NCI-H524 treated with DMSO at 0.1 percent for 48 hours (cell line): ENCODE measurements around the gene RIOK3.
A peak's percentile ranks its signal among the peaks of the same experiment; 100 is the strongest.
"Not testable (repeated sequence)": the region's sequence is repeated elsewhere in the genome, so short reads cannot be mapped to it uniquely, and the experiment has no call there.

Source experiments
- DNase-seq: peaks from one replicate; lab custom pipeline; 2025; lab: John Stamatoyannopoulos, UW

RIOK3 gene, protein sequence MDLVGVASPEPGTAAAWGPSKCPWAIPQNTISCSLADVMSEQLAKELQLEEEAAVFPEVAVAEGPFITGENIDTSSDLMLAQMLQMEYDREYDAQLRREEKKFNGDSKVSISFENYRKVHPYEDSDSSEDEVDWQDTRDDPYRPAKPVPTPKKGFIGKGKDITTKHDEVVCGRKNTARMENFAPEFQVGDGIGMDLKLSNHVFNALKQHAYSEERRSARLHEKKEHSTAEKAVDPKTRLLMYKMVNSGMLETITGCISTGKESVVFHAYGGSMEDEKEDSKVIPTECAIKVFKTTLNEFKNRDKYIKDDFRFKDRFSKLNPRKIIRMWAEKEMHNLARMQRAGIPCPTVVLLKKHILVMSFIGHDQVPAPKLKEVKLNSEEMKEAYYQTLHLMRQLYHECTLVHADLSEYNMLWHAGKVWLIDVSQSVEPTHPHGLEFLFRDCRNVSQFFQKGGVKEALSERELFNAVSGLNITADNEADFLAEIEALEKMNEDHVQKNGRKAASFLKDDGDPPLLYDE

DNA sequence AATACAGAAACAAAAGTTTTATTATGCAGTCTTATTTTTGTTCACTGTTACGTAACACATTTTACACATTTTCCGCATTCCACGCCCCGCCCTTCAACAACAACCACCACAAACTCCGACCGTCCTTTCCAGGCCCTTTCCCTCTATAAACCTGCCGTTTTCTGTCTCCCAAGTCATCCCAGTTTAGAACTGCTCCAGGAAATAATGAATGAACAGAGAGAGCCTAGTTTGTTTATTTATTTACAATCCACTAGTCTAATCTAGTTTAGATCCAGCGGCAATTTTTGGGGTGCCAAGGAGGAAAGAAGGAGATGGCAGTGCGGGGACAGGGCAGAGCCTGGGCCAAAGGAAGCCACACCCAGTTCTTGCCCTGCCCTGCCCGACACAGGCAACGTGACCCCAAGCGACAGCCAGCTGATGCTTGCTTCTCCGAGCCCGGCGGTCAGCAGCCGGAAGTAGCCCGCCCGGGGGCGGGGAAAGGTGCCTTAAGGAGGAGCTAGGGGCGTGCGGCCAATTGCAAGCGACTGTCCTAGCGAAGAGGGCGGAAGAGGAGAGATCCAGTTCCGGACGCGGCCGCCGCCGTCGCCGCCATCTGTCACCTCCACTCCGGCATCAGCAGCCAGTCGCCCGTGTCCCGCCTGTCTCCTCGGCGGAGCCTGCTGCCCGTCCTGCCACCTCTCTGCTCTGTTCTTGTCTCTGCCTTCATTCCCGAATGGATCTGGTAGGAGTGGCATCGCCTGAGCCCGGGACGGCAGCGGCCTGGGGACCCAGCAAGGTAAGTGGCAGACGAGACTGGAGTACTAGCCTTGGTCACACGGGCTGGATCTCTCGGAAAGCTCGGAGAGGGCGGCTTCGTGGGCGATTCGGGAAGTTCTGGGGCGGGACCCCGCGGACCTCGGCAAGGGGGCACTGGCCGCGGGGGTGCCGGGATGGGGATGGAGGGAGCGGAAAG lies at the start of gene RIOK3:
RIOK3 (plus strand) TSS at position 560 of the 952 bp plus-strand sequence; CDS start at position 713, 153 bp downstream.
- peak; percentile 75 for DNase-seq

GRCh38 chr18:23403310-23403709 lies 49.8 kb upstream of the RIOK3 start:
- DNase-seq: no peak

DNA sequence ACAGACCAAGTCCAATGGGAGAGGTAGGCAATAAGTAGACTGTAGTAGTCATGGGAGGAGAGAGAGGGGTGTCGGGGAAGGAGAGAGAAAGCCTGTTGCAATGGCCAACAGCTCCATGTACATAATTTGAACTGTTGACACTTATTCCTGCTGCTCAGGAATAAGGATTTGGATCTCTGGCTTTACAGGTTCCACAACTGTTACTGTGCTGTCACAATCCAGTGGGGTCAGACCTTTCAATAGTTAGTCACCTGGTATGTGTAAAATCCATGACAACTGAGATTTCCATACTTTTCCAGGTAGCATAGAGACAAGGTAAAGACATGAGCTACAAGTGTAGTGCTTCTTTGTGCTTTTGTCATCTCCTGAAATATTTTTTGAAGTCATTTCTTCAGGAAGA lies 47.5 kb upstream of the RIOK3 start:
- no peak for DNase-seq

GRCh38 chr18:23406271-23406787 lies 46.8 kb upstream of the RIOK3 start:
- DNase-seq: no peak

GRCh38 chr18:23412351-23412964 lies 40.6 kb upstream of the RIOK3 start:
- DNase-seq: no peak

GRCh38 chr18:23415515-23415914 lies 37.6 kb upstream of the RIOK3 start:
- no peak for DNase-seq

DNA sequence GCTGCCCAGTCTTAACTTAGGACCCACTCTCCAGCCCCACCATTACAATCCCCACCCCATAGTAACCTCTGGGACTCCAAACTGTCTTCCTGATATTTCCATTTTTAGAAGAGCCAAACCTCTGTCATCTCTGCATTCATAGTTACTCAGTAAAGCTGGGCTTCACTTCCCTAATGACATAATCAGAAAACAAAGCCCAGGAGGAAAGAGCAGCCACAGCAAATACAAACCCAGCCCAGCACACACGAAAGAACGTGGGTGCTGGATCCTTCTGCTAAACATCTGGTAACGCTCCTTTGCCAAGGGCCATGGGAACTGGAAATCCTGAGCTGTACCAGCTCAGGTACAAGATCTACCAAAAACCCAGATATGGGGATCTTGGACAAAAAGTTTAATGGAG lies 36.8 kb upstream of the RIOK3 start:
- no peak for DNase-seq

DNA sequence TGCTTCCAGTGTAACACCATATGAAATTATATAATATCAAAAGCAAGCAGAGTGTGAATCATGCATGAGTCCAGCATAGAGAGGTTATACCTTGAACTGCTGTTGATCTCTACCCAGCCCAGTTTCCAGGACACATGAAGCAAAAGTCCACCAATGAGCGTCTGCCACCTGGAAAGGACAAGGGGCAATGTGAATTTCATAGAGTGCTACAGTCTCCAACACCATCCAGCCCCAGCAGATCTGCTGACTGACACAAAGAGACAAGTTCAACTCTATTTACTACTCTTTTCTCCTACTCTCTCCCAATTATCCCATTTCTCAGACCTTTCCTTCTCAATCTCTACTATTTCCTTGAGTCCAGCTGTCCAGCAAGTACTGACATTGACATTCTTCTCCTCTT lies 31.8 kb upstream of the RIOK3 start:
- no peak for DNase-seq

- peak; percentile 34 for DNase-seq
Measured at GRCh38 chr18:23422751-23423418, 30.2 kb upstream of the RIOK3 start.

- DNase-seq: no peak
Measured at GRCh38 chr18:23424616-23425015, 28.5 kb upstream of the RIOK3 start.

- DNase-seq: no peak
Measured at GRCh38 chr18:23428821-23429220, 24.3 kb upstream of the RIOK3 start.

GRCh38 chr18:23429538-23429937 lies 23.5 kb upstream of the RIOK3 start:
- not testable (repeated sequence) for DNase-seq

DNA sequence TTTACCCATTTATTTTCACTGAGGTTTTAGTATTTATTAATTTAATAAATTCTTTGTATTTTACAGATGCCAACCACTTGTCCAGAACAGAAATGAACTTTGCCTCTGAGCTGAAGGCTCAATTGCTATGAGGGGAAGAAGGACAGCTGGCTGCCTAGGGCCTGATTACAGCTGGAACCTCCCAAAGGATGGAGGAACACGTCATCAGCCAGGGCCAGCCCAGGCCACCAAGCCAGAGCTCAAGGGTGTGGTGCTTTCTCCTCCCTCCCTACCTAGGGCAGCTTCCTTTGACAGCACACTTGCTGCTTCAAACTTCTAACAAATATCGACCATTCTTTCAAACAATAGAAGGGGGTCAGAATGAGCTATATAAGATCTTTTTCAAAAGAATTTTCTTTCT lies 19.7 kb upstream of the RIOK3 start:
- no peak for DNase-seq

GRCh38 chr18:23437357-23438045 lies 15.6 kb upstream of the RIOK3 start:
- no peak for DNase-seq

GRCh38 chr18:23438046-23438377 lies 15.1 kb upstream of the RIOK3 start:
- DNase-seq: no peak

- DNase-seq: no peak
Measured at GRCh38 chr18:23438608-23439366, 14.3 kb upstream of the RIOK3 start.

- DNase-seq: no peak
Measured at GRCh38 chr18:23440131-23440530, 13.0 kb upstream of the RIOK3 start.

DNA sequence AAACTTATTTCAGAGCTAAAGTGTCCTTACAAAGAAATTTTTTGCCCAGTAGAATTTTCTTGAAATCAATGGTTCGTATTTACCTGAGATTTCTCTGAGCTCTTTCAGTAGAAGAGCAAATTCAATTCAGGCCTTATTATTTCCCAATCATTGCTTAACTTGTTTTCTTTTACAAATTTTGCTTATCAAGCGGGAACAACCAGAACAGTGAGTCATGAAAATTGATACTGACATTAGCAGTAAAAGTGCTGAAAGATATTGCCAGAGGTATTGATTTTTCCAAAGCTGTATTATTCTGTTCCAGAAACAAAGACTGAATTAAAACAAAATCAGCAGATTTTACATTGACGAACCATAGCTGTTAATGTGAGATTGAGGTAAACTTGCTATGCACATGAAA lies 10.1 kb upstream of the RIOK3 start:
- no peak for DNase-seq

GRCh38 chr18:23448291-23448690 lies 4.8 kb upstream of the RIOK3 start:
- DNase-seq: no peak

GRCh38 chr18:23450022-23450421 lies 3.1 kb upstream of the RIOK3 start:
- DNase-seq: no peak
